Suprapubic skin (tissue), 4 donors: Measurements from ENCODE around the gene CEP85L.

Experiments used
- CTCF ChIP-seq, 2 donors: fragments of 200-600 bp in 1 of 2; fragments of 450-650 bp in 1 of 2; sonication (generic) in 1 of 2; IDR thresholded peaks; one replicate each; pipeline ENCODE4 v1.5.1; 2016 to 2019; ENCODE audit warnings: antibody characterized with exemption in 2 of 2, mild to moderate bottlenecking in 1 of 2, moderate library complexity in 1 of 2
- EP300 ChIP-seq: sonication (generic); formaldehyde crosslinking; IDR thresholded peaks from one replicate; pipeline ENCODE4 v1.6.1; 2017; ENCODE audit warnings: antibody characterized with exemption
- POLR2A ChIP-seq, 2 donors: fragments of 450-650 bp; IDR thresholded peaks; one replicate each; pipeline ENCODE4 v1.6.1; 2017; ENCODE audit warnings: antibody characterized with exemption in 2 of 2, mild to moderate bottlenecking in 2 of 2, moderate library complexity in 2 of 2
- POLR2AphosphoS5 ChIP-seq, 3 donors: sonication (generic); formaldehyde crosslinking; IDR thresholded peaks; one replicate each; pipeline ENCODE4 v1.6.1; 2017; ENCODE audit warnings: antibody characterized with exemption in 3 of 3

- no peak for TF ChIP-seq CTCF (IDR thresholded peaks at IDR 0.05)
- TF ChIP-seq EP300: no peak
- no peak for TF ChIP-seq POLR2A (IDR thresholded peaks at IDR 0.05)
- TF ChIP-seq POLR2AphosphoS5 (IDR thresholded peaks at IDR 0.05): no peak
Measured at GRCh38 chr6:118562959-118563358, 88.4 kb downstream of the CEP85L start.
